ENCODE data around the gene ABTB1.

The ABTB1 gene

GRCh38 chr3:127684871-127685707 lies 12.3 kb downstream of the ABTB1 start:
- H3K4me3 ChIP-seq (ENCODE audit: low read depth, low read length, poor library complexity, severe bottlenecking) = no peak overlapping the region
- H3K4me1 ChIP-seq (ENCODE audit: insufficient read depth, low read length, severe bottlenecking) = no peaks in the 10 kb centered on the region
- no peak overlapping the region for H3K4me2 ChIP-seq (ENCODE audit: low read length)
- H3F3A ChIP-seq (ENCODE audit: insufficient read depth, low read length) = no peaks in the 10 kb centered on the region
- H3K9me3 ChIP-seq (ENCODE audit: low read length) = no peaks in the 10 kb centered on the region
- no peak overlapping the region for H3K9ac ChIP-seq (ENCODE audit: low read length)
- no peaks in the 10 kb centered on the region for H3K36me3 ChIP-seq (ENCODE audit: insufficient read depth, low read length)
- H3K27me3 ChIP-seq (ENCODE audit: insufficient read depth, low read length) = no peaks in the 10 kb centered on the region
- H4K20me1 ChIP-seq (ENCODE audit: insufficient read depth, low read length) = no peaks in the 10 kb centered on the region
- no peak overlapping the region for H3K27ac ChIP-seq (ENCODE audit: low read depth, low read length, poor library complexity, severe bottlenecking)
- no peak for TF ChIP-seq EZH2 (IDR thresholded peaks at IDR 0.05; ENCODE audit: borderline replicate concordance, low read length)
- TF ChIP-seq CTCF (IDR thresholded peaks at IDR 0.05; ENCODE audit: low read length) = no peak
- no peaks in the 10 kb centered on the region for H3K79me2 ChIP-seq (ENCODE audit: insufficient read depth, low read length)
- H2AFZ ChIP-seq (ENCODE audit: low read length) = no peak overlapping the region
- no peaks in the 10 kb centered on the region for H3K9me2 ChIP-seq (ENCODE audit: low read depth, low read length)

DNA sequence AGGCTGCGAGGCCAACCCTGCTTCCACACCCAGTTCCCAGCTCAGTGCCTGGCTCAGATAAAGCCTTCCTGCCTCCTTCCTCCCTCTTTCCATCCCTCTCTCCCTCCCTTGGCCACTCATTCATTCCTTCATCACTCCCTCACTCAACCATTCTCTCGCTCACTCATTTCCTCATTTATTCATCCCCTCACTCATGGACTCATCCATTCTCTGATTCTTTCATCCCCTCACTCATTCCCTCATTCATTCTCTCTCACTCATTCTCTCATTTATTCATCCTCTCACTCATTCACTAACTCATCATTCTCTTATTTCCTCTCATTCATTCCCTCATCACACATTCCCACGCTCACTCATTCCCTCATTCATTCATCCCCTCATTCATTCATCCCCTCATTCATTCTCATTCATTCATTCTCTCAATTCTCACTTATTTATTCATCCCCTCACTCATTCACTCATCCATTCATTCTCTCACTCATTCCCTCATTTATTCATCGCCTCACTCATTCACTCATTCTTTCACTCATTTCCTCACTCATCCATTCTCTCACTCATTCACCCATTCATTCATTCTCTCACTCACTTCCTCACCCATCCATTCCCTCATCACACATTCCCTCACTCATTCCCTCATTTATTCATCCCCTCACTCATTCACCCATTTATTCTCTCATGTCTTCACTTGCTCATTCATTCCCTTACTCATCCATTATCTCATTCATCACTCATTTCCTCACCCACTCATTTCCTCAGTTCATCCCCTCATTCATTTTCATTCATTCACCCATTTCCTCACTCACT lies 13.2 kb downstream of the ABTB1 start:
- H3K4me2 ChIP-seq (ENCODE audit: low read length) = no peak overlapping the region

GRCh38 chr3:127686512-127686894 lies 13.8 kb downstream of the ABTB1 start:
- no peaks in the 10 kb centered on the region for H4K20me1 ChIP-seq (ENCODE audit: insufficient read depth, low read length)
- no peaks in the 10 kb centered on the region for H3K9me3 ChIP-seq (ENCODE audit: low read length)
- no peaks in the 10 kb centered on the region for H3K27me3 ChIP-seq (ENCODE audit: insufficient read depth, low read length)
- H3K9ac ChIP-seq (ENCODE audit: low read length) = no peak overlapping the region
- H3K4me3 ChIP-seq (ENCODE audit: low read depth, low read length, poor library complexity, severe bottlenecking) = no peak overlapping the region
- TF ChIP-seq EZH2 (IDR thresholded peaks at IDR 0.05; ENCODE audit: borderline replicate concordance, low read length) = no peak
- no peak for TF ChIP-seq CTCF (IDR thresholded peaks at IDR 0.05; ENCODE audit: low read length)
- H3K4me1 ChIP-seq (ENCODE audit: insufficient read depth, low read length, severe bottlenecking) = no peaks in the 10 kb centered on the region
- H3K9me2 ChIP-seq (ENCODE audit: low read depth, low read length) = no peaks in the 10 kb centered on the region
- H3K4me2 ChIP-seq (ENCODE audit: low read length) = no peak overlapping the region
- H3K27ac ChIP-seq (ENCODE audit: low read depth, low read length, poor library complexity, severe bottlenecking) = no peak overlapping the region
- no peaks in the 10 kb centered on the region for H3F3A ChIP-seq (ENCODE audit: insufficient read depth, low read length)
- no peak overlapping the region for H2AFZ ChIP-seq (ENCODE audit: low read length)
- H3K79me2 ChIP-seq (ENCODE audit: insufficient read depth, low read length) = no peaks in the 10 kb centered on the region
- H3K36me3 ChIP-seq (ENCODE audit: insufficient read depth, low read length) = no peaks in the 10 kb centered on the region

More for the DNA sequence above, 13.2 kb downstream of the ABTB1 start:
- H4K20me1 ChIP-seq (ENCODE audit: insufficient read depth, low read length) = no peaks in the 10 kb centered on the region
- no peaks in the 10 kb centered on the region for H3K36me3 ChIP-seq (ENCODE audit: insufficient read depth, low read length)
- H3K4me1 ChIP-seq (ENCODE audit: insufficient read depth, low read length, severe bottlenecking) = no peaks in the 10 kb centered on the region
- H3F3A ChIP-seq (ENCODE audit: insufficient read depth, low read length) = no peaks in the 10 kb centered on the region
- TF ChIP-seq EZH2 (IDR thresholded peaks at IDR 0.05; ENCODE audit: borderline replicate concordance, low read length) (no peak), CTCF (IDR thresholded peaks at IDR 0.05; ENCODE audit: low read length) (no peak)
- no peak overlapping the region for H3K27ac ChIP-seq (ENCODE audit: low read depth, low read length, poor library complexity, severe bottlenecking)
- H2AFZ ChIP-seq (ENCODE audit: low read length) = no peak overlapping the region
- H3K9me2 ChIP-seq (ENCODE audit: low read depth, low read length) = no peaks in the 10 kb centered on the region
- no peak overlapping the region for H3K9ac ChIP-seq (ENCODE audit: low read length)
- no peaks in the 10 kb centered on the region for H3K79me2 ChIP-seq (ENCODE audit: insufficient read depth, low read length)
- H3K4me3 ChIP-seq (ENCODE audit: low read depth, low read length, poor library complexity, severe bottlenecking) = no peak overlapping the region
- no peaks in the 10 kb centered on the region for H3K9me3 ChIP-seq (ENCODE audit: low read length)
- no peaks in the 10 kb centered on the region for H3K27me3 ChIP-seq (ENCODE audit: insufficient read depth, low read length)
